ENCODE results near the gene RPL13. TPM values are rescaled to one million over a fixed set of nuclear protein-coding genes. Genes with fewer than 3 reads are reported as not detected.

Gene RPL13
- total and polyA plus RNA-seq, 9 of the 15 experiments (the other 6 are each of a cell fraction or from before 2014, with no cell fraction given): 227 to 6,042 (median 1,633) TPM

- no peak for TF ChIP-seq CHD7 (IDR thresholded peaks at IDR 0.05; ENCODE audit: low read depth, low read length)
- 0 out of 2 replicates have a peak, but pooled peaks have one; percentile 25 for TF ChIP-seq ZBTB7A (IDR thresholded peaks at IDR 0.05; ENCODE audit: borderline replicate concordance, control insufficient read depth, low read depth, low read length)
- TF ChIP-seq TEAD4 (IDR thresholded peaks at IDR 0.05; ENCODE audit: low read length): peak; percentile 39
- no peak for TF ChIP-seq TEAD4 (CRISPR knock-in tag; IDR thresholded peaks at IDR 0.05; ENCODE audit: borderline replicate concordance)
- peak; percentile 30; the same call in 1 of the 2 replicates for TF ChIP-seq DEAF1 (CRISPR knock-in tag; IDR thresholded peaks at IDR 0.05)
- peak; percentile 85 to 95 (median 87) for TF ChIP-seq CTCF (IDR thresholded peaks at IDR 0.05 in 2 of 3, conservative IDR thresholded peaks at IDR 0.05 in 1 of 3; ENCODE audit: insufficient read depth in 2 of 3, low read depth in 1 of 3, low read length in 3 of 3)
- TF ChIP-seq RB1 (IDR thresholded peaks at IDR 0.05; ENCODE audit: low read depth): peak; percentile 31; the same call in 1 of the 2 replicates
- TF ChIP-seq BHLHE40 (IDR thresholded peaks at IDR 0.05; ENCODE audit: low read length): 0 out of 2 replicates have a peak, but pooled peaks have one; percentile 4
- no peak for TF ChIP-seq CBX8 (IDR thresholded peaks at IDR 0.05; ENCODE audit: borderline replicate concordance, extremely low read depth, low read depth, low read length, poor library complexity, severe bottlenecking)
Observed at GRCh38 chr16:89556750-89557689, 3.5 kb upstream of the RPL13 start (continued).
